DMS153 treated with DMSO at 0.1 percent for 48 hours (cell line): Measurements from ENCODE around the gene PDCD1.

ENCODE experiments used
- DNase-seq: peaks from one replicate; lab custom pipeline; 2025; ENCODE audit not compliant: unreplicated experiment; lab: John Stamatoyannopoulos, UW

Gene PDCD1

DNA sequence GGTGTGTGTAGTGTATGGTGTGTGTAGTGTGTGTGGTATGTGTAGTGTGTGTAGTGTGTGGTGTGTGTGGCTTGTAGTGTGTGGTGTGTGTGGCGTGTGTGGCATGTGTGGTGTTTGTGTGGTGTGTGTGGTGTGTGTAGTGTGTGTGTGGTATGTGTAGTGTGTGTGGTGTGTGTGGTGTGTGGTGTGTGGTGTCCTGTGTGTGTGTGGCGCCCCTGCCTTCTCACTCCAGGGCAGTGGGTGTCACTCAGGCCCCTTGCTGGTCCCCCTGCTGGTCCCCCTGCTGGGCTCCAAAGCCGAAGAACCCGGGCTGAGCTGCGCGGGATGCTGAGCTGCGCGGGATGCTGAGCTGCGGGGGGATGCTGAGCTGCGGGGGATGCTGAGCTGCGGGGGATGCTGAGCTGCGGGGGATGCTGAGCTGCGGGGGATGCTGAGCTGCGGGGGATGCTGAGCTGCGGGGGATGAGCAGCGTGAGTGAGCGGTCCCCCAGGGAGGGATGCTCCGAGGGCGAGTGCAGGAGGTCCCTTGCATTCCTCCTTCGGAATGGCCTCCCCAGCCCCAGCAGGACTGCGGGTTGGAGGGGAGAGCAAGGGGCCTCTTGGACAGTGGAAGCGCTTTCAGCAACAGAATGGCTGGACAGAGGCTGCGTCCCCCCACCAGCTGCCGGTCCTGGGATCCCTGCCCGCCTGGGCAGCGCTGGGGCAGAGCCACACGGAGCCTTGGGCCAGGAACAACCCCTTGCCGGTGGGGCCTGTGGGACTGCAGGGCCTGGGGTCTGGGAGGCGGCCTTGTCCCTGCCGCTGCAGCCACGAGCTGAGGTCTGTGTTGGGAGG lies 7.5 kb upstream of the PDCD1 start:
- no peak for DNase-seq

GRCh38 chr2:241865416-241865956 lies 6.8 kb upstream of the PDCD1 start:
- DNase-seq = no peak

GRCh38 chr2:241864850-241865213 lies 6.1 kb upstream of the PDCD1 start:
- no peak for DNase-seq

GRCh38 chr2:241864168-241864849 lies 5.6 kb upstream of the PDCD1 start:
- no peak for DNase-seq

DNA sequence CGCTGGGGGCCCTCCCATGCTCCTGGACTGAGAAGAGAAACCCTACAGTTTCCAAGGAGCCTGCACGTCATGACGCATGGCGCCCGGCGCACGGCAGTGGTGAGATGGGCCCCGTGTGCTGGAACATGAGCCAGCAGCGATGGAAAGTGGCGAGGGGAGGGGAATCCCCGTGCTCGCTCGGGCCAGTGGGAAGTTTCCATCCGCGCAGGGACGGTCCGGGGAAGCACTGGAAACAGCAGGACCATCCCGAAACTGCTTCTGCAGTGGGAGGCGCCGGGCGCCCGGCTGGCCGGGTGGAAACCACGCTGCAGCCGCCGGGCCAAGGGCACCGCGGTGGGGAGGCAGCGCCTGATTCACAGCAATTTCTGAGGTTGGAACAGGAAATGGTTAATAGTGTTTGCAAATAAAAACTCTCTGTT lies 4.9 kb upstream of the PDCD1 start:
- no peak for DNase-seq

- DNase-seq = no peak
These were observed 4.3 kb upstream of the PDCD1 start for GRCh38 chr2:241862775-241863535.

DNA sequence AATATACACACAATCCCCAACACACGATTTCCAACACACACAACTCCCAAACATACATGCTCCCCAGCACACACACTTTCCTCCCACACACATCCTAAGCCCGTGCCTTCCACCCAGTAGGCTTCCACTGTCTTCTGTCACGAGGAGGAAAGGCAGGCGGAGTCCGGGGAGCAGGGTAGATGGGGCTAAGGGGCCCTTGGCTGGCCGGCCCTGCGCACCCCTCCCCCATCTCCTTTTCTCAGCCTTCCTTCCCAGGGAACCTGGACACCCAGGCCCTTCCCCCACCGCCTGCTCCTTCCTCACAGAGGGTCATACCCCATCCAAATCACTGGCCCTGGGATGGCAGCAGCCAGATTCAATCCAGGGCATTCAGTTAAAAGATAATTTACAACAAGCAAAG lies 3.4 kb upstream of the PDCD1 start:
- no peak for DNase-seq

DNA sequence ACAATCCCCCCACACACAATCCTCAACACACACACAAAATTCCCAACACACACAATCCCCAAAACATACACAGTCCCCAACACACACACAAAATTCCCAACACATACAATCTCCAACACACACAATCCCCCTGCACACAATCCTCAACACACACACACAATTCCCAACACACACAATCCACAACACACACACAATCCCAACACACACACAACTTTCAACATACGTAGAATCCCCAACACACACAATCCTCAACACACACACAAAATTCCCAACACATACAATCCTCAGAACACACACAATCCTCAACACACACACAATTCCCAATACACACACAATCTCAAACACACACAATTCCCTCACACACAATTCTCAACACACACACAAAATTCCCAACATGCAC lies 2.6 kb upstream of the PDCD1 start:
- no peak for DNase-seq

DNA sequence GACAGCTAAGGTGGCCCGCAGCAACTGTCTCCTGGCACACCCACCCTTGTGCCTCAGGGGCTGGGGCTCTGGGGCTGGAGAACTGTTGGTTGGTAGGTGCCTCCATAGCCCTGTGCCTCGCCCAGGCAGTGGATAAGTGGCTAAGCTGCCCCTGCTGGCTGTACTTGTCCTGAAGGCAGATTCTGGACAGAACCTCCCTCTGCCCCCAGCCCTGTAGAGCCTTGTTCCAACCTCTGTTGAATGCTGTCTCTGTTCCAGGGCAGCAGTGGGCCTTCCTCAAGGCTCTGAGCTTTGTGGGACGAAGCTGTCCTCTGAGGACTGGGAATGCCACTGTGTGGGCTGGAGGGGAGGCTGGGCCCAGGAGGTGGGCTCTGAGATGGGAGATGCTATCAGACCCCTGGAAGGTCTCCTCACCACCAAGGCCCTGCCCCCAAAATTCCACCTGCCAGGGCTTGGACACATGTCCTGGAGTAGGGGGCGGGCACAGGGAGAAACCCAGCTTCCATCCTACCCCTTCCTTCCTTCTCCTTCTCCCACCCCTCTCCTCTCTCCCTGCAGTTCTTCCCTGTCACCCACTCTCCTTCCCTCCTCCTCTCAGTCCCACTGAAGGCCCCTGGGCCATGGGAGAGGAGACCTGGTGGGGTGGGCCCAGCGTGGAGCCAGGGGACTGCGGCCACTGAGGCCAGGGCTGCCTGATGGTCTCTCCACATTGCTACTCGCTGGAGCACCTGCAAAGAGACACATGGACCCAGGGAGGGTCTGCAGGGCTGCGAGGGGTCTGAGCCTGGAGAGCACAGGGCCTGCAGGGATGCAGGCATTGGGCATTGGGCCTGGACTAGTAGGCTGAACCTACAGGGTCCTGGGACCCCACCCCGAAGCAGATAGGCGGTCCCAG lies 1.7 kb upstream of the PDCD1 start:
- no peak for DNase-seq

- DNase-seq = no peak
These were observed 916 bp upstream of the PDCD1 start for GRCh38 chr2:241859436-241860183.

- no peak for DNase-seq
These were observed 332 bp upstream of the PDCD1 start for GRCh38 chr2:241859017-241859435.

GRCh38 chr2:241857572-241858121 lies 1.0 kb downstream of the PDCD1 start:
- no peak for DNase-seq

- no peak for DNase-seq
These were observed 1.6 kb downstream of the PDCD1 start for GRCh38 chr2:241857041-241857541.

- DNase-seq = no peak
These were observed 2.7 kb downstream of the PDCD1 start for GRCh38 chr2:241855888-241856422.

DNA sequence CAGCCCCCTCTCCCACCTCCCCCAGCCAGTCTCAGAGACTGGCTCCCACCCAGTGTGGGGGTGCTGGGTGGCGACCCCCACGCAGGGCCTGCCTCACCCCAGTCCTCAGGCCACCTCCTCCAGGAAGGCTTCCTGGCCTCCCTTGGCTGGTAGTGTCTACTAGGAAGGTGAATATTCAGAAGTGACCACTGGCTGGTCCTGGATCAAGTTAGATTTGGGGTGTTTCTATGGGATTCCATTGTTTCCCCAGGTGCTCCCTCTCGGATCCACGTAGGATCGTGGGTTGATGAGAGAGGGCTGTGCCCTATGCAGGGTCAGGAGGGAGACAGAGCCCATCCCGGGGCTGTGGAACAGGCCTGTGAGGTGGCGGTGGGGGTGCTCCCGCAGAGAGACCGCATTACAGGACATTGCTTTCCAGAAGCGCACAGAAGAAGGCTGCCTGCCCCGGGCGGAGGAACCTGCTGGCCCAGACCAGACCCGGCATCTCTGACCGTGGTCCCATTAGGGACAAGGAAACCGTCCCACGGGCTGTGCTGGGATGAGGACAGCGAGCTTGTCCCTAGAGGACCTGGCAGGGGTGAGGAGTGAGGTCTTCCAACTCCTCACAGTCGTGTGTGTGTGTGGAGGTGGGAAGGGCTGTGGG lies 3.3 kb downstream of the PDCD1 start:
- no peak for DNase-seq

GRCh38 chr2:241854342-241855244 lies 4.1 kb downstream of the PDCD1 start:
- no peak for DNase-seq

- no peak for DNase-seq
These were observed 4.9 kb downstream of the PDCD1 start for GRCh38 chr2:241853651-241854341.
